HepG2 (cell line): ENCODE measurements around the gene PCTP. TPM values are rescaled to one million over a fixed set of nuclear protein-coding genes. Genes with fewer than 3 reads are reported as not detected.

Experiments
- ASH2L ChIP-seq: fragments of 300-600, 200-600 bp; sonication (generic); IDR thresholded peaks from 2 replicates; pipeline ENCODE4 v1.7.0; 2017; ENCODE audit warnings: low read depth, mild to moderate bottlenecking, moderate library complexity, mixed read lengths, low read length; ENCODE audit not compliant: insufficient read length
- ATF4 ChIP-seq, 2 experiments: fragments of 450-650 bp in 1 of 2; sonication (generic) in 1 of 2; formaldehyde crosslinking; IDR thresholded peaks; 2 replicates each; pipeline versions ENCODE4 v1.5.0 to v1.8.0; 2020 to 2022; ENCODE audit warnings: mild to moderate bottlenecking in 1 of 2, missing genetic modification reagents in 1 of 2
- FOXK1 ChIP-seq: sonication (generic); formaldehyde crosslinking; IDR thresholded peaks from 2 replicates; pipeline ENCODE4 v1.4.0; 2020; ENCODE audit warnings: low read depth, missing genetic modification reagents, borderline replicate concordance
- HNF4A ChIP-seq: sonication (generic); formaldehyde crosslinking; IDR thresholded peaks from 2 replicates; pipeline ENCODE4 v1.4.0; 2020; ENCODE audit warnings: missing genetic modification reagents
- HOMEZ ChIP-seq: IDR thresholded peaks from 2 replicates; pipeline ENCODE4 v1.6.1; 2016; ENCODE audit warnings: low read depth
- IRX3 ChIP-seq: sonication (generic); formaldehyde crosslinking; IDR thresholded peaks from 2 replicates; pipeline ENCODE4 v1.8.1; 2023; ENCODE audit warnings: mild to moderate bottlenecking, low read depth, missing genetic modification reagents, borderline replicate concordance
- MAFF ChIP-seq: IDR thresholded peaks from 2 replicates; pipeline ENCODE4 v1.6.1; 2011; ENCODE audit warnings: low read depth, low read length, improper control_type of control experiment
- NCOA2 ChIP-seq: sonication (generic); formaldehyde crosslinking; IDR thresholded peaks from 2 replicates; pipeline ENCODE4 v1.8.0; 2022; ENCODE audit warnings: inconsistent platforms
- NR2F1 ChIP-seq, 2 experiments: fragments of 450-650 bp in 1 of 2; formaldehyde crosslinking in 1 of 2; IDR thresholded peaks; 2 replicates each; pipeline versions ENCODE4 v1.5.0 to v1.6.1; 2016 to 2020; ENCODE audit warnings: mild to moderate bottlenecking in 1 of 2, missing compliant biosample characterization in 1 of 2, missing genetic modification reagents in 1 of 2, moderate library complexity in 1 of 2
- NRL ChIP-seq: sonication (generic); formaldehyde crosslinking; IDR thresholded peaks from 2 replicates; pipeline ENCODE4 v1.5.0; 2020; ENCODE audit warnings: missing genetic modification reagents, mild to moderate bottlenecking, moderate library complexity, borderline replicate concordance
- PCBP1 ChIP-seq: fragments of 200-400 bp; formaldehyde crosslinking; IDR thresholded peaks from 2 replicates; pipeline ENCODE4 v1.6.1; 2017; ENCODE audit warnings: mild to moderate bottlenecking, low read depth, low read length, borderline replicate concordance
- RBM22 ChIP-seq: fragments of 200-400 bp; formaldehyde crosslinking; optimal IDR thresholded peaks from 2 replicates; pipeline ENCODE3; 2017; ENCODE audit warnings: mild to moderate bottlenecking, low read length, moderate library complexity
- SMARCE1 ChIP-seq: fragments of 450-650 bp; IDR thresholded peaks from 2 replicates; pipeline ENCODE4 v1.6.1; 2017; ENCODE audit warnings: borderline replicate concordance
- SP4 ChIP-seq: sonication (generic); formaldehyde crosslinking; IDR thresholded peaks from 2 replicates; pipeline ENCODE4 v1.8.1; 2023; ENCODE audit warnings: mild to moderate bottlenecking, missing genetic modification reagents
- SRY ChIP-seq: sonication (generic); formaldehyde crosslinking; IDR thresholded peaks from 2 replicates; pipeline ENCODE4 v1.8.0; 2022; ENCODE audit warnings: mild to moderate bottlenecking, missing genetic modification reagents
- TFDP2 ChIP-seq: sonication (generic); formaldehyde crosslinking; IDR thresholded peaks from 2 replicates; pipeline ENCODE4 v1.4.0; 2020; ENCODE audit warnings: missing genetic modification reagents
- TSC22D2 ChIP-seq: sonication (generic); formaldehyde crosslinking; IDR thresholded peaks from 2 replicates; pipeline ENCODE4 v1.5.1; 2020; ENCODE audit warnings: missing genetic modification reagents, mild to moderate bottlenecking, borderline replicate concordance
- ZBTB20 ChIP-seq: sonication (generic); formaldehyde crosslinking; IDR thresholded peaks from 2 replicates; pipeline ENCODE4 v1.8.1; 2023; ENCODE audit warnings: missing genetic modification reagents, low read depth, mild to moderate bottlenecking, borderline replicate concordance
- ZNF331 ChIP-seq: sonication (generic); formaldehyde crosslinking; IDR thresholded peaks from 2 replicates; pipeline ENCODE4 v1.4.0; 2020; ENCODE audit warnings: missing genetic modification reagents
- ZNF354B ChIP-seq: sonication (generic); formaldehyde crosslinking; IDR thresholded peaks from 2 replicates; pipeline ENCODE4 v1.8.0; 2022; ENCODE audit warnings: mild to moderate bottlenecking, missing genetic modification reagents
- ZNF430 ChIP-seq: sonication (generic); formaldehyde crosslinking; IDR thresholded peaks from 2 replicates; pipeline ENCODE4 v1.9.0; 2021; ENCODE audit warnings: mild to moderate bottlenecking, missing genetic modification reagents
- ZNF614 ChIP-seq: IDR thresholded peaks from 2 replicates; pipeline ENCODE4 v1.6.1; 2018; ENCODE audit warnings: missing biosample characterization, missing genetic modification reagents, inconsistent platforms, borderline replicate concordance
- ZNF704 ChIP-seq: sonication (generic); formaldehyde crosslinking; IDR thresholded peaks from 2 replicates; pipeline ENCODE4 v1.8.1; 2023; ENCODE audit warnings: mild to moderate bottlenecking, inconsistent platforms, moderate library complexity, missing genetic modification reagents, borderline replicate concordance
- polyA plus RNA-seq, 8 experiments: library from polyadenylated mRNA; depleted of rRNA in 3 of 8; stranded (reverse) in 7 of 8; unstranded in 1 of 8; fragments of >200 nt; fragmentation: Illumina TruSeq in 4 of 8; extraction: Trizol in 4 of 8; gene quantifications; 2 replicates each; pipeline versions ENCODE4 v1.2.1 to v1.2.3, GENCODE V29; 2011 to 2016; ENCODE audit warnings: low read depth in 4 of 8, missing spikeins in 1 of 8, mixed read lengths in 1 of 8; ENCODE audit not compliant: insufficient read depth in 1 of 8
- total RNA-seq, 5 experiments: library from RNA; depleted of rRNA; stranded (reverse); fragments of >200 nt; fragmentation: Illumina TruSeq; extraction: Trizol; gene quantifications; 2 replicates each; pipeline ENCODE4 v1.2.3, GENCODE V29; 2016; ENCODE audit warnings: low read depth in 1 of 5

The PCTP gene
- total and polyA plus RNA-seq, 2 of the 13 experiments (the other 11 are each of a cell fraction or from before 2014, with no cell fraction given), result 37.1 to 50.7 TPM

- TF ChIP-seq TSC22D2 (CRISPR knock-in tag), result peak; percentile 91; the same call in 1 of the 2 replicates
- TF ChIP-seq ZNF331, result peak; percentile 83
- TF ChIP-seq NR2F1 (CRISPR knock-in tag; IDR thresholded peaks at IDR 0.05), result peak; percentile 65 to 67
- no peak for TF ChIP-seq SMARCE1
- no peak for TF ChIP-seq MAFF
- TF ChIP-seq FOXK1 (CRISPR knock-in tag), result 0 out of 2 replicates have a peak, but pooled peaks have one; percentile 5
- TF ChIP-seq IRX3 (CRISPR knock-in tag), result no peak
- peak; percentile 49 for TF ChIP-seq HNF4A (CRISPR knock-in tag)
- TF ChIP-seq ZNF430 (CRISPR knock-in tag), result no peak
- no peak for TF ChIP-seq ZNF354B
- TF ChIP-seq NRL (CRISPR knock-in tag), result peak; percentile 23; the same call in 1 of the 2 replicates
- TF ChIP-seq ZNF614 (CRISPR knock-in tag), result peak; percentile 88
- TF ChIP-seq RBM22, result no peak
- 0 out of 2 replicates have a peak, but pooled peaks have one; percentile 45 for TF ChIP-seq PCBP1
- peak; percentile 86 for TF ChIP-seq SRY (CRISPR knock-in tag)
- peak; percentile 20; the same call in 1 of the 2 replicates for TF ChIP-seq TFDP2 (CRISPR knock-in tag)
- TF ChIP-seq SP4 (CRISPR knock-in tag), result peak; percentile 90
- peak; percentile 78; the same call in 1 of the 2 replicates for TF ChIP-seq HOMEZ (CRISPR knock-in tag)
- TF ChIP-seq ASH2L, result peak; percentile 78
- peak; percentile 60 for TF ChIP-seq NCOA2 (CRISPR knock-in tag)
- TF ChIP-seq ZNF704 (CRISPR knock-in tag), result no peak; the same call in 1 of the 2 replicates
- TF ChIP-seq ZBTB20 (CRISPR knock-in tag), result no peak
- TF ChIP-seq ATF4 (CRISPR knock-in tag; IDR thresholded peaks at IDR 0.05), result no peak; a peak in 2 of 4 replicates
Measured at GRCh38 chr17:55750750-55751657, at the start of gene PCTP (continued).
